HG02981 (cell line): ENCODE measurements around the gene PLS1.
"Not testable (repeated sequence)": the region's sequence is repeated elsewhere in the genome, so short reads cannot be mapped to it uniquely, and the experiment has no call there.

Source experiments
- ATAC-seq: cut with Tn5 transposase; IDR thresholded peaks from one replicate; pipeline ENCODE4 v1.9.1; 2021; ENCODE audit warnings: mild to moderate bottlenecking, moderate library complexity; ENCODE audit not compliant: unreplicated experiment

PLS1 gene

DNA sequence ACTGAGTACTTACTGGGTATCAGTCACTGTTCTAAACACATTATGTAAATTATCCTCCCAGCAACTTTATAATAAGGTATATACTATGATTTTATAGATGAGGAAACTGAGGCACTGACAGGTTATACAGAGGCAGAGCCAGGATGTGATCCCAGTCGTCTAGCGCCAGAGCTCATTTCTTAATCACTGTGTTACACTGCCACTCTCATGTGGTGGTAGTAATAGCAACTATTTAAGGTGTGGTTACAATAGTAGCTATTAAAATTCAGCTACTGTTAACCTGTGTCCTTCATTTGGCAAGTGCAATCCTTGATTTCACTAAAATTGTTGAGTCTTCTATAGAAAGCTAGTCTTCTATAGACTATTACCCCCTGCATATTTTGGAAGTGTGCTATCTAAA lies 84.5 kb downstream of the PLS1 start:
- ATAC-seq, result no peak

DNA sequence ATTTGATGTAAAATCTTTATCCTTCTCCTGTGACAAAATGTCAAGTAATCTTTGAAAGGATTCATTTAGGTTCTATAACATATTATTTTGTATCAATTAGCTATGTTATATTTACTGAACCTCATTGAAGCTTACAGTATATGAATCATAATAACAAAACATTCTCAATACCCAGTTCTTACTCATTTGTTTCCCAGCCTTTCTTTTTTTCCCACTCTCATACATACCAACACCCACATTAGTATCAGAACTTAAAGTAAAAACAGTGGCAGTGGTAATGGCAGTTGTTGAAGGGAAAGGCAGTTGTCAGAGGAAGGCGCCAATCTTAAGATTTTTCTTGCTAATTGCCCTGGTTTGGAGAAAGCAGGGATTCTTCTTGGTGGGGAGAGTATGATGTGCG lies 94.4 kb downstream of the PLS1 start:
- no peak for ATAC-seq

DNA sequence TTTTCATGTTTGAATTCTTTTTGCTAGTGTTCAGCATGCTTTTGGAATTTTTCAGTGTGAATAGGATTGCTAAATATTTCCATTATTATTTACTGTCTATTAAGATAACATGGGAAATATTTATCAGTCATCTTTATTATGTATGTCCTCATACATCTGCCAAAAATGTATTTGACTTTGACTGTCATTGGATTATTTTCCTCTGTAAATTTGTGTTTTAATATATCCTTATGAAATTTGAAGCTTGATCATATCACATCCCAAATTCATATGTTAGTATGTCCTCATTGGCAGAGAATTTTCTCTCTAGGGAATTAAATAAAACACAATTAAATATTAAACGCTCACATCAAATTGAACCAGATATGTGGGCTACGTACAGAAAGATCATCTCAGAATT lies 95.3 kb downstream of the PLS1 start:
- ATAC-seq, result no peak

DNA sequence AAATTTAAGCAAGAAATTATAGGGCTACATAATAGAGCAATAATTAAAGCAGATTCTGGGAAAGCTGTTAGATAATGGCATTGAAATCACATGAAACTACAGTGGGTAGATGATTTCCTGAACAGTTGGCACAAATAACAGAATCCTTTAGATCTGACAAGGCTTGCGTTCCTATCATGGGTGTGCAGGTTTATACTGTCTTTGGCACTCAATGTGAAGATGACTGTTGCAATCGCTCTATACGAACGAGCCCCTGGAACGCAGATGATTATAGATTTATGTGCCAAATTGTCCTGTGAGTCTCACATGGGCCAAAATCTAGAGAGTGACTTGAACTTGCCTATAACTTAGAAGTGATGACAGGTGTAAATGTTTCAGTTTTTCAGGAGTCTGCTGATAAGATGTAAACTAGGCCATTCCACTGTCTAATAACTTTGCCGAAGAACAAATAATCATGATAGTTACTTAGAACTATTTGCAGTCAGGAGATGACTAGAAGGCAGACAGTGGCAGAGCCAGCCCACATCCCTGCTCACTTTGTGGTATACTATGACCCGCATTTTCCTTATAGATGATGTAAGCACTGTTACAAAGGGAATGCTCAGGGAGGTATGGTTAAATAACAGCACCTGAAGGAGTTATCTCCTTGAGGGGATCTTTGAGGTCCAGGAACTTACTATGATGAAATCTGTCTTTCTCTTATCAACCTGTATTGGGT lies 97.1 kb downstream of the PLS1 start:
- ATAC-seq, result no peak

DNA sequence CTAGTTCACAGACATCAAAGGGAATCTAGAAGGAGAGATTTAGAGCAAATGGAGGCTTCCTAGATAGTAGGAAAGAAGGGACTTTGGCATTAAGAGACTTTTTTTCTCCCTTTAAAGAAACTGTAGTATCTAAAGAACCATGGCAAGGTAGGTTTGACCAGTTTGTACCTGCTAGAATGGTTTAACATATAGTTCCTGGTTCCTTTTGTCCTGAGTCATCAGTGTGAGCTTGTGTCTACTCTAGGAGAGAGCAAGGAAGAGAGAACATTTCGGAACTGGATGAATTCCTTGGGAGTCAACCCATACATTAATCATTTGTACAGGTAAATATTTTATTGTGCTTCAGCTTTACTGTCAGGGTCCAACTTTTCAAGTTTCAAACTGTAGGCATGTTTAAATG lies 98.0 kb downstream of the PLS1 start:
- no peak for ATAC-seq

DNA sequence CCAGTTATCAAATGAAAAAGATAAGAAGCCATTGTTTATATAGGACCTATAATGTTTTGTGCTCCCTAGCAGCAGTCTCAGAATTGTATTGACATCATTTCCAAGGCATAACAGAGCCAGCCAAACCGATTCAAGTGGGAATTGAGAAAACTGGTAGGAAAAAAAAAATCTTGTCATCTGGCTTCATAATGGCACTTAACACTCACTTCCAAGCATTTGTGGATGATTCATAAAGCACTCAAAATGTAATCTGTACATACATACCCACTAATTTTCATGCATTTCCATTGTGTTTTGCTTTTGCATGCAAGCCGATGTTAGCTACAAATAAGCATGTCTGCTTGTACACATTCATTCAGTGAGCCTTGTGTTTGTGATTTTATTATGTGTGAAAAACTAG lies 109.0 kb downstream of the PLS1 start:
- no peak for ATAC-seq

DNA sequence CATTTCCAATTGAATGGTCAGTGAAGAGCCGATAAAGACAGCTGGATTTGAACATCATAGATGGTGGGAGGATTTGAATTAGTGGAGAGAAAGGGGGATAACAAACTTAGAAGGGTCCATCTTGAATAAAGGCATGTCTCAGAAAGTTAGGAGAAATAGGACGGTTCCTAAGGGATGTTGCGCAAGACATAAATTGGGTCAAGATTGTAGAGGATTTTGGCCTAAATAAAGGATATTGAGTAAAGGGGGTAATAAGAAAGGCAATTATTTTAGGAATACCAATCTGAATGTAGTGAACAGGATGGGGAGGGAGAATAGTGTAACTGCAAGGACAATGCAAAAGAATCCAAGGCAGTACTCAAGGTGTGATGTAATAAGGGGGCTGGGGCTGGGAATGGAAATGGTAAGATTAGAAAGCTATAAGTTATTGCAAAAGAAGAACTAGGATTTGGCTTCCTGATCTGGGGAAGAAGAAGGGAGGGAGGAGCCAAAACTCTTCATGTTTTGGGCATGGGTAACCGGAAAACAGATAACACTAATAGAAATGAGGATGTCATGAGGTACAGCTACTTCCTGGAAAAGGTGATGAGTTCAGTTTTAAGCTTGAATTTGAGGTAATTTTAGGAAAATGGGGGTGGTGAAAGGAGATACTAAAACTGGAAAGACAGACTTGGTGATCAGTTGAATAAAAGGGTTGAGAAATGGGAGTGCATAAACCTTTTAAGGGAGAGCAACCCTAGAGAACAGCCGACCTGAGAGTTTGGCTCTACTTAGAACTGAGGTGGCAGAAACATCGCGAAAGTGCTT lies 110.3 kb downstream of the PLS1 start:
- ATAC-seq, result no peak

DNA sequence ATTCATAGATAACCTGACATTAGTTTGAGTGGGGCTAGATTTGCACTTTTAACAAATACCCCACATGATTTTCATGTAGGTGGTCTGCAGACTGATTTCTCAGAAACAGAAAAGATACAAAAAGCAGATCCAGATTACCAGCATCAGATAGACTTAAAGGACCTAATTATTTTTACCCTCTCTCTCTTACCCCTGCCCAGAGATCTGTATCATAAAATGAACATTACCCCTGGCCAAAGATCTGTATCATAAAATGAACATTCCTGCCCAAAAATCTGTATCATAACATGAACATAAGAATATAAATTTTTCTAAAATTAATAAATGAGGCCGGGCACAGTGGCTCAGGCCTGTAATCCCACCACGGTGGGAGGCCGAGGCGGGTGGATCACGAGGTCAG lies 113.0 kb downstream of the PLS1 start:
- no peak for ATAC-seq

DNA sequence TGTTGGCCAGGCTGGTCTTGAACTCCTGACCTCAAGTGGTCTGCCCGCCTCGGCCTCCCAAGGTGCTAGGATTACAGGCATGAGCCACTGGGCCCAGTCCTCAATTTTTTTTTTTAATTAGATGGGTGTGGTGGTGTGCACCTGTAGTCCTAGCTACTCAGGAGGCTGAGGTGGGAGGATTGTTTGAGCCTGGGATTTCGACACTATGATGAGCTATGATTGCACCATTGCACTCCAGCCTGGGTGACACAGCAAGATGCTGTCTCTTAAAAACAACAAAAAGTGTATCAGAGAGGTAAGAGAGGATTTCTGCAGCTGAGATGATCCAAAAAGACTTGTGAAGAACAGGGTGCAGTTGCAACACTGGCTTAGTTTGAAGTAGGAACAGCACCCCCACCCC lies 118.7 kb downstream of the PLS1 start:
- ATAC-seq, result not testable (repeated sequence)

DNA sequence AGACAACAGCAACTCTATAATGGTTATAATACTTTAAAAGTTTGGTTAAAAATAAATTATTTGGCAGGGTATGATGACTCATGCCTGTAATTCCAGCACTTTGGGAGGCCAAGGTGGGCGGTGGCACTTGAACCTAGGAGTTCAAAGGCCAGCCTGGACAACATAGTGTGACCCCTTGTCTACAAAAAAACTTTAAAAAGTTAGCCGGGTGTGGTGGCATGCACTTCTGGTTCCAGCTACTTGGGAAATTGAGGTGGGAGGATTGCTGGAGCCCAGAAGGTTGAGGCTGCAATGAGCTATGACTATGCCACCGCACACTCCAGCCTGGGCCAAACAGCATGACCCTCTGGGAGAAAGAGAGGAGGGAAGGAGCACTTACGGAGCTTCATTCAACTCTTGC lies 119.9 kb downstream of the PLS1 start:
- ATAC-seq, result no peak

DNA sequence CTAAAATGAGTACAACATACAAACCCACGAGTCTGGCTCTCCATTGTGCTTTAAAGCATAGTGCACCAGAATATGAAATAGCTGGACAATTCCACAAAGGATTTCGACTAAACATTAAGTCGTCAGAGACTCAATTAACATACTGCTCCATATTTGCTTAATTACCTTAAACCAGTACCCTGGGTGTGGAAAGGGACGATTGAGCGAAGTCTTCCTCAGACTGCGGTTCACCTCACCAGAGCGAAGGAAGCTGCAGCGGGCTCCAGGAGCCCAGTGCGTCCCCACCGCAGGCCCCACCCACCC lies 127.4 kb downstream of the PLS1 start:
- peak; percentile 7 for ATAC-seq

DNA sequence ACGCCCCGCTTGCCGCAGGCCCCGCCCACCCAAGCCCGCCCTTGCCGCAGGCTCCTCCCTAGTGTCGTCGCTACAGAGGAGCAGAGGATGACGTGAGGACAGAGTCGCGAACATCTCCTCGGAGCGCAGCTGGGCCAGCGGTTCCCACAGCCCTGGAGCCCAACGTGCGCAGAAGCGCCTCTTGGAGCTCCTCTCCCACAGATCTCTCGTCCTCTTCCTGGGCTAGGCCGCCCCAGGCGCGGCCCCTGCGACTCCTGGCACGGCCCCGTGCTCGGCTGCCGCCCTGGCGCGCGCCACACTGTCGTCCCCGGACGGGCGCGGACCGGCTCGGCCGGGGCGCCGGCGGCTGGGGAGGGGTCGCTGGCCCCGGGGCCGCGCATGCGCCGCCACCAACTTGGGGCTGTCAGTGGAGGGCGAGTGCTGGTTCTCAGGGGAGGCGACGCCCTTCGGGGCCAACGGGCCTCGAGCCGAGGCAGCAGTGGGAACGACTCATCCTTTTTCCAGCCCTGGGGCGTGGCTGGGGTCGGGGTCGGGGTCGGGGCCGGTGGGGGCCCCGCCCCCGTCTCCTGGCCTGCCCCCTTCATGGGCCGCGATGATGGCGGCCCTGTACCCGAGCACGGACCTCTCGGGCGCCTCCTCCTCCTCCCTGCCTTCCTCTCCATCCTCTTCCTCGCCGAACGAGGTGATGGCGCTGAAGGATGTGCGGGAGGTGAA lies 127.9 kb downstream of the PLS1 start, which contains the start of gene TRPC1:
TRPC1 (plus strand) TSS at position 67 of the 714 bp plus-strand sequence; CDS start at position 593, 526 bp downstream.
- peak; percentile 95 for ATAC-seq

DNA sequence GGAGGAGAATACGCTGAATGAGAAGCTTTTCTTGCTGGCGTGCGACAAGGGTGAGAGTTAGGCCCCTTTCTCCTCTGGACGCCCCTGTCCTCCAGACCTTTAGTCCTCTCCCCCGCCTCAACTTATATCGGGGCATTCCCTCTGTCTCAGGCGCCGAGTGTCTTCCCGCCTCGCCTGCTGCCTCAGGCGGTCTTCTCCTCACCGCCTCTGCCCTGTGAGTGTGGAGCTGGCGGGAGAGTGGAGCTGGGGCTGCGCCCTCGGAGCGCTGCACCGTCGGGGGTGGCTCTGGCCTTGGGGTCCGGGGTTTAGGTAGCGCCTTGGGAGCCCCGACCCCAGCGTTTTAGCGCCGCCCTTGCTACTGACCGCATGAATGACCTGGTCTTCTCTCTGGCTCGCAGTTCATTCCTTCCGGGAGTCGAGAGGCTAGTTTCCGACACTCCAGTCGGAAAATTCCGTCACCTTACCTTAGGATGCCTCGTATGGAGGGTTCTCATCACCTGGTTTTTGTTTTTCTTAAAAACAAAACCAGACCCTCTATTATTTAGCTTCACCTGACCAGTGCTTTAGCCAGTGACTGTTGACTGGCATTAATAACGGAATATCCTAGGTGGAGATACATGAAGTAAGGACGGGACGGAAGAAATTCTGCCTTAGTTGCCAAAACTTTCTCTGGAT lies 128.6 kb downstream of the PLS1 start:
- peak; percentile 20 for ATAC-seq

DNA sequence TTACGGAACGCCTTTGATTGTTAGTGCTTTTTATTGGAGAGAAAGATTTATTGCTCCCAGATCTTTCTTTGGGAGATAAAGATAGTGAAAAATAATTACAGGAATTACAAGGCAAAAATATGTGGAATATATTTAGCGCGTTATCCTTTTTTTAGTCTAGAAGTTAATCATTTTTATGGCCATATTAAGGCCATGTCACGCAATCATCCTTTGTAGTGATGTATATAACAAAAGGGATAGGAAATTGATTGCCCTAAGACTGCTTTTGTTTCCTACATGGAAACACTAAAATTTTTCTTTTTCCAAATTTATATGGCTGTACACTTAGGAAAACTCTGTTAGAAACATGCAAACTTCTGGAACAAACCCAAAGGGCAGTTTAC lies 129.2 kb downstream of the PLS1 start:
- no peak for ATAC-seq

DNA sequence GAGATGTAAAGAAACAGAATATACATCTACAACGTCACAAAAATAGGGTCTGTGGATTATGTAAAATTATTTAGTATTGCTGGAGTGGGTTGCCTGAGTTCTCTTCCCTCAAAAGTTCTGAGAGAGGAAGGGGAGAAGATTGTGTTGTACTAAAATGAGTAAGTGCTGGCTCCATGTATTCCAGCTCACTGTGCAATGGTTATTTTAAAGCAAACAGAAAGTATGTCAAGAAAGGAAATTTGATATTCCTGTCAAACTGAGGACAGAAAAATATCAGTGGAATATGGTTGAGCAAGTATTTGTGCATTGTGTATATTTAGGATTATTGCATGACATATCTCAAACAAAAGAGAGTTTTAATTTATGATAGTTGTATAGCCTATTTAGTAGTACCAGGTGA lies 129.8 kb downstream of the PLS1 start:
- no peak for ATAC-seq

DNA sequence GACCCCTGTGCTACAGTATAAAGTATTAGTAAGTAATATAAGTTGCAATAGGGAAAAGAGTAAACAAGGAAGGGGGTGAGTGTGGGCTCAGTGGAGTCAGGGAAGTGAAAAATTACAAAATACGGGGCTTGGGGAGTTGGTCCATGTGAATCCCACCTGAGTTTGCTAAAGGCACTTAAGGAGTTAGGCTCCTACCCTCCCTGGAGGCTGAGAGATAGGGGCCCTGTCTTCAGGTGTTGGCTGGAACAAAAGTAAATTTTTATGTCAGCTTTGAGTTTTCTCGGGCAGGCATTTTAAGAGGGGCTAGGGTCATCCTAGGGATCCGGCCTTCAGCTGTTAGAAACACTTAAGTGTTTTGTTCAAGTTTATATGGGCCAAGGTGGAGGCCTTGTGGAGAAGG lies 135.9 kb downstream of the PLS1 start:
- no peak for ATAC-seq

DNA sequence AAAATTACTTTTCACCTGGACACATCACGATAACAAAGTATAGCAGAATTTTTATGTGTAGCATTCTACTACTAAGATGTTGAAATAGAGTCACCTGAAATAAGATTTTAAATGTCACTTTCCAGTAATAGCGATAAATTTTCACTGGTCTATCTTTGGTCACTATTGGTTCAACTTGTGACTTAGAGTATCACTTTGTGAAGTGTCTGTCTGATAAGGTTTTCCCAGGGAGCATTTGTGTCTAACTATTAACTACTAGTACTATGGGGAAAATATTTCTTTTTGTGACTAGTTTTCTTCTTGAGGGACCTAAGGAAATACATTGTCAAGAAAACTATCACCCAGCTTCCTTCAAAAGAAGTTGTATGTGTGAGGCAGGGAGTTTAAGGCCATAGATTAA lies 138.6 kb downstream of the PLS1 start:
- no peak for ATAC-seq

DNA sequence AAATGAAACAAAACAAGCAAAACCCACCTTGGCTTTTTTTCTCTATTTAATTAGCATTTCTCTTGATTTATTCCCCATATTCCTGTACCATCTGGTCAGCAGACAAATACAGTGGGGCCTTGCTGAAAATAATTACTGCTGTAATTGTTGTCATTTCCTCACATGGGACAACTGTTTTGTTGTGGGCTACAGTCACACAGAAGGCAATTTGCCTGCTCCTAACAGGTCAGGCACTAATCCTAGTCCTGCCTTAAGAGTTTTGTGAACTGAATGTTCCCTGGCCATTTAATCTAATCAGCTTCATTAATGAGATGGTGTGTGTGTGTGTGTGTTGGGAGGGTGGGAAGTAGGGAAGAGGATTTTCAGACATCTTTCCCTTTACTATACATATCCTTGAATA lies 139.3 kb downstream of the PLS1 start:
- ATAC-seq, result no peak

DNA sequence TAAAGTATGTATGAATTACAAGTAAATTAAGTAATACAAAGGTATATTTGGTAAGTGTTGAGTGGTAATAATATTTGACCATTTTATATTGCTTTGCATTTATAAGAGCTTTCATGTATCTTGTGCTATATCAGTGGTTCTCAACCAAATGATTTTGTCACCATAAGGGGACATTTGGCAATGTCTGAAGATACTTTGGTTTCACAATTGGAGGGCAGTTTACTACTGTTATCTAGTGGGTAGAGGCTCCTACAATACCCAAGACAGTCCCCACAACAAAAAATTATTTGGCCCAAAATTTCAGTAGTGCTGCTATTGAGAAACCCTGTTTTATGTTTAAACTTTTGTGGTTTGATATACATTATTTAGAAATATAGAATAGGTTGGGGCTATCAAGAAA lies 142.2 kb downstream of the PLS1 start:
- ATAC-seq, result no peak

DNA sequence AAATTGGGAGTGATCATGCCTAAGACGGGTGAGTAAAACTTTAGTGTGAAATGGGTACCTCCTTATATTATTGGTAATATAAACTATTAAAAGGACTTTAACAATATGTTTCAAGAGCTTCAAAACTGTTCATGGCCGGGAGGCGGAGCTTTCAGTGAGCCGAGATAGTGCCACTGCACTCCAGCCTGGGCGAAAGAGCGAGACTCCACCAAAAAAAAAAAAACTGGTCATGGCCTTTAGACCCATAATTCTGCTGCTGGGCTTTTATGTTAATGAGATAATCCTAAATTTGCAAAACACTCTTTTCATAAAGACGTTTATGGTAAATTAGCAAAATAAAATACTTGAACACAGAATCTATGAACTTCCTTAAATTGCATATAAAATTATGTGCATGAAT lies 150.5 kb downstream of the PLS1 start:
- ATAC-seq, result no peak

DNA sequence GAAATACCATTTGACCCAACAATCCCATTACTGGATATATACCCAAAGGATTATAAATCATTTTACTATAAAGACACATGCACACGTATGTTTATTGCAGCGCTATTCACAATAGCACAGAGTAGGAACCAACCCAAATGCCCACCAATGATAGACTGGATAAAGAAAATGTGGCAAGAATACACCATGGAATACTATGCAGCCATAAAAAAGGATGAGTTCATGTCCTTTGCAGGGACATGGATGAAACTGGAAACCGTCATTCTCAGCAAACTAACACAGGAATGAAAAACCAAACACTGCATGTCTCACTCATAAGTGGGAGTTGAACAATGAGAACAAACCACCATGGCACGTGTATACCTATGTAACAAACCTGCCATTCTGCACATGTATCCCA lies 154.3 kb downstream of the PLS1 start:
- not testable (repeated sequence) for ATAC-seq
